ENCODE results near the gene LEMD1. TPM values are rescaled to one million over a fixed set of nuclear protein-coding genes. Genes with fewer than 3 reads are reported as not detected.
"Not testable (repeated sequence)": the region's sequence is repeated elsewhere in the genome, so short reads cannot be mapped to it uniquely, and the experiment has no call there.

LEMD1 gene
- total RNA-seq, 4 donors from 2014 or later = not detected

DNA sequence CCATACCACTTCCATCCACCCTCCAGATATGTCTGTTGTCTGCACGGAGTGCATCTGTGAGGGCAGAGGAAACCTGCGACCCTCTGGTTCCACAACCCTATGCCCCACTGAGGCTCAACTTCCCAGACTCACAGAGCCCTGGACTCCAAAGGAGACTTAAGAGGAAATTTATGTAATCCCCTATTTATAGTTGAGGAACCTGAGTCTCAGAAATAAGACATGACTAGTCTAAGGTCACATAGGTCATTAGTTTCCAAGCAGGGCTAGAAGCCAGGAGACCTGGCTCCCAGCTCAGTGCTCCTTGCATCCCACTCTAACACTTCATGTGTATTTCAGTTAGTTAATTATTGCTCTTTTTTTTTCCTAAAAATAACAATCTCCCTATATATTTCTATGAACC lies 15.7 kb upstream of the LEMD1 start:
- no peak for DNase-seq (ENCODE audit: low spot score in 2 of 2)
- TF ChIP-seq, protein P1, sequence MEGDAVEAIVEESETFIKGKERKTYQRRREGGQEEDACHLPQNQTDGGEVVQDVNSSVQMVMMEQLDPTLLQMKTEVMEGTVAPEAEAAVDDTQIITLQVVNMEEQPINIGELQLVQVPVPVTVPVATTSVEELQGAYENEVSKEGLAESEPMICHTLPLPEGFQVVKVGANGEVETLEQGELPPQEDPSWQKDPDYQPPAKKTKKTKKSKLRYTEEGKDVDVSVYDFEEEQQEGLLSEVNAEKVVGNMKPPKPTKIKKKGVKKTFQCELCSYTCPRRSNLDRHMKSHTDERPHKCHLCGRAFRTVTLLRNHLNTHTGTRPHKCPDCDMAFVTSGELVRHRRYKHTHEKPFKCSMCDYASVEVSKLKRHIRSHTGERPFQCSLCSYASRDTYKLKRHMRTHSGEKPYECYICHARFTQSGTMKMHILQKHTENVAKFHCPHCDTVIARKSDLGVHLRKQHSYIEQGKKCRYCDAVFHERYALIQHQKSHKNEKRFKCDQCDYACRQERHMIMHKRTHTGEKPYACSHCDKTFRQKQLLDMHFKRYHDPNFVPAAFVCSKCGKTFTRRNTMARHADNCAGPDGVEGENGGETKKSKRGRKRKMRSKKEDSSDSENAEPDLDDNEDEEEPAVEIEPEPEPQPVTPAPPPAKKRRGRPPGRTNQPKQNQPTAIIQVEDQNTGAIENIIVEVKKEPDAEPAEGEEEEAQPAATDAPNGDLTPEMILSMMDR (IDR thresholded peaks at IDR 0.05) = no peak
- TF ChIP-seq EP300 (IDR thresholded peaks at IDR 0.05) (no peak), POLR2A (IDR thresholded peaks at IDR 0.05) (no peak)
- H3K27ac ChIP-seq = no peak overlapping the region
- H3K4me1 ChIP-seq = peaks cover 0 to 41% (median 25%) of the 10 kb centered on the region in 4 donors
- no peaks in the 10 kb centered on the region for H3K9me3 ChIP-seq
- 76 to 87% methylated on average over 2 of the region's 2 CpGs for WGBS, 2 donors
- no peak overlapping the region for H3K4me3 ChIP-seq
- no peaks in the 10 kb centered on the region for H3K36me3 ChIP-seq
- peaks cover 0 to 27% of the 10 kb centered on the region in 2 donors for H3K27me3 ChIP-seq

DNA sequence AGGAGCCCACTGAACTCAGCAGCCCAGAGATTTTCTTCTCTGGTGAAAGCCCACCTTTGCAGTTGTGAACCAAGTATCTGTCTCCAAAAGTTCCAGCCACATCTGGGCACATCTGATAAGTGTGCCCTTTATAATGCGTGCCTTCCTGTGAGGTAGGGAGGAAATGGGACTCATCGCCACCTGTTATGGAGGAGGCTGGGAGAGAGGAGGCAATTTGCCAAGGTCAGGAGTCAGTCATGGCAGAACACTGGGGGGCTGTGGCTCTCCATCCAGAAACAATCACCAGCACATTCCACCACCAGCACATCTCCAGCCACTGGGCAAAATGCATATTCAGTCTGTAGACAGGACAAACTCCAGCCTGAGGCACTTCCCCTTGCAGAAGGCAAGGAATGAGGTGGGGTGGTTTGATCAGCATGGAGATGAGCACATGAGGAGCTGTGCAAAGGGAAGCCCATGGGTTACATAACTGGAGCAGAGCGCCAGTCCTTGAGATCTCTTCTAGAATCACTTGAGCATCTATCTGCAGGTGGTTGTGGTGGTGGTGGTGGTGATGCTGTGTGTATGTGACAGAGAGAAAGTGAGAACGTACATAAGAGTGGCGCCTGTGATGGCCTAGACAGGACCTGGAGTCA lies 15.0 kb upstream of the LEMD1 start:
- no peak for DNase-seq (ENCODE audit: low spot score in 2 of 2)
- Histone ChIP-seq H3K4me3 (no peak overlapping the region), H3K27me3 (peaks cover 0 to 31% of the 10 kb centered on the region in 2 donors), H3K27ac (no peak overlapping the region), H3K4me1 (peaks cover 0 to 37% (median 23%) of the 10 kb centered on the region in 4 donors), H3K36me3 (no peaks in the 10 kb centered on the region), H3K9me3 (no peaks in the 10 kb centered on the region)
- 89 to 91% methylated on average over 5 of the region's 5 CpGs for WGBS, 2 donors
- TF ChIP-seq POLR2A (IDR thresholded peaks at IDR 0.05) = no peak
- TF ChIP-seq, protein P1 (IDR thresholded peaks at IDR 0.05) = no peak
- no peak for TF ChIP-seq EP300 (IDR thresholded peaks at IDR 0.05)

DNA sequence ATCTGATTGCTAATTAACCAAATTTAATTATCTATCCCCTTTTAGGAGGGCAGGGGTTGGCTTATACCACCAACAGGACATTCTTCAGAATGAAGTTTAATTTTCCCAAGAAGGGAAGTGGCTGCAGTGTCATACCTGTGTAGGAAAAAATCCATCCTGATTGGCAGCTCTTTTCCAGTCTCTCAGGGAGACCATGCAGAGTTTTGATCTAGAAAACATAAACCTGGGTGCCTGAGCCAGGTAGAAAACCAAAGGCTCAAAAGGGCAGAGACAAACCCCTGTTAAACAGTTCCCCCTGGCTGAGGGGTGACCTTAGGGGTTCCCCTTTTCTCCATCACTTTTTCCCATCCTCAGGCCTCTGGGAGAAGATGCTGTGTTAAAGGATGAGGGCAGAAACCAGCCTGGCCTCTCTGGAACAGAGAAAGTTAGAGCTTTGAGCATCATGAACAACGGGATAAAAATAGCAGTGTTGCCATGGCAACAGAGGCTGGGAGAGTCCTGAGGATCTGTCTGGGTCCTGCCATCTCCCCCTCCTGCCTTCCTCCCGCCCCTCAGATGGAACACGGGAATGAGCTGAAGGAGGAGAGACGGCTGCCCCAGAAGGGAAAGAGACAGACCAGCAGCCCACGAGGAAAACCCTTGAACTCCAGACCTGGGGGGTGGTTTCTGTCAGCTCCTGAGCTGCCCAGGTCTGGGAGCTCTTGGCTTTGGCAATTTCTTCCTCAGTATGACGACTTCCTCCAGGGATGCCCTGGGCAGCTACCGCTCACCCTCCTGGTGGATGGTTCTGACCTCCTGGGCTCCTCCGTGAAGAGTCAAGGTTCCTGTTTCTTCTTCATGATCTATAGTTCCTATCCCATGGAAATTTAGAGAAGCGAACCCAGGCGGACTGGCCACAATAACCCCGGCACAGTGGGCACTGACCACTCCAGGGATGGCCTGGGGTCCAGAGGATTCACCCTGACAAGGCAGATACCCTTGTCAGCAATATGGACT lies 14.0 kb upstream of the LEMD1 start:
- DNase-seq (ENCODE audit: low spot score in 2 of 2) = no peak
- WGBS, 2 donors = 46 to 57% methylated on average over 11 of the region's 11 CpGs
- peaks cover 0 to 31% (median 16%) of the 10 kb centered on the region in 4 donors for H3K4me1 ChIP-seq

DNA sequence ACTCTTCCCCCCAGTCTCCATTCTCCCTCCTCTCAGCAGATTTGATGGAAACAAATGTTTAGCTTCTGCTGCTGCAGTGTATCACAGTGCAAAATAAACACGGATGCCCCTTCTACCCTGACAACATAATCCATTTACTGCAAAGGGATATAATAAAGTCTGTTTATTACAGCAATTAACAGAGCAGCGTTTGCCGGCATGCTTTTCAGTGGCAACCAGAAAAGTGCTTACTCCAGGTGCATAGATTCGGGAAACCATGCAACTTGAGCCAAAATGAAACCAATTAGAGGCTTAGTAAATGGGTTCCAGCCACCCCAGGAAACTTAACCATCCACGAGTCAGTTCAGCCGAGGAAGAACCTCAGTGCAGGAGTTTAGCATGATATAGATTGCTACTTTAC lies 12.9 kb upstream of the LEMD1 start:
- Histone ChIP-seq H3K4me3 (no peak overlapping the region), H3K9me3 (no peaks in the 10 kb centered on the region), H3K27me3 (peaks cover 0 to 31% of the 10 kb centered on the region in 2 donors), H3K4me1 (peaks cover 0 to 30% (median 12%) of the 10 kb centered on the region in 4 donors), H3K36me3 (no peaks in the 10 kb centered on the region), H3K27ac (no peak overlapping the region)
- TF ChIP-seq POLR2A (IDR thresholded peaks at IDR 0.05) (no peak), EP300 (IDR thresholded peaks at IDR 0.05) (no peak)
- TF ChIP-seq, protein P1 (IDR thresholded peaks at IDR 0.05) = no peak
- no peak for DNase-seq (ENCODE audit: low spot score in 2 of 2)
- WGBS, 2 donors = 50 to 57% methylated on average over 6 of the region's 6 CpGs

More for the DNA sequence above, 14.0 kb upstream of the LEMD1 start:
- no peak overlapping the region for H3K4me3 ChIP-seq
- TF ChIP-seq EP300 (IDR thresholded peaks at IDR 0.05) (no peak), POLR2A (IDR thresholded peaks at IDR 0.05) (no peak)
- TF ChIP-seq, protein P1 (IDR thresholded peaks at IDR 0.05) = no peak
- H3K36me3 ChIP-seq = no peaks in the 10 kb centered on the region
- no peaks in the 10 kb centered on the region for H3K9me3 ChIP-seq
- H3K27ac ChIP-seq = no peak overlapping the region
- peaks cover 0 to 31% of the 10 kb centered on the region in 2 donors for H3K27me3 ChIP-seq

DNA sequence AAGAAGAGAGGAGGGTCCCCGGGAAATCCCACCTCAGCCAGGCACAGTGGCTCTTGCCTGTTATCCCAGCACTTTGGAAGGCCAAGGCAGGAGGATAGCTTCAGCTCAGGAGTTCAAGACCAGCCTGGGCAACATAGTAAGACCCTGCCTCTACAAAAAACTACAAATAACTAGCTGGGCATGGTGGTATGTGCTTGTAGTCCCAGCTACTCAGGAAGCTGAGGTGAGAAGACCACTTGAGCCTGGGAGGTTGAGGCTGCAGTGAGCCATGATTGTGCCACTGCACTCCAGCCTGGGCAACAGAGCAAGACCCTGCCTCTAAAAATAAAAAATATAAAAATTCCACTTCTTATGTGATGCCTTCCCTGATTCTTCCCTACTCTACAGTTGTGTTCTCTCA lies 10.8 kb upstream of the LEMD1 start:
- not testable (repeated sequence) for DNase-seq (ENCODE audit: low spot score in 2 of 2); H3K4me3 ChIP-seq; H3K9me3 ChIP-seq; H3K27ac ChIP-seq; H3K36me3 ChIP-seq
- peaks cover 0 to 31% of the 10 kb centered on the region in 2 donors for H3K27me3 ChIP-seq
- H3K4me1 ChIP-seq = peaks cover 0 to 12% (median 2%) of the 10 kb centered on the region in 4 donors
- 73 to 93% methylated on average over 1 of the region's 1 CpG for WGBS, 2 donors
